Suppressor macrophage treated with lipopolysaccharide for 4 hours (primary cell): ENCODE results near the gene STAMBPL1.

Experiments used
- DNase-seq: peaks from one replicate; pipeline ENCODE4 v3.0.0-alpha.2; 2020

STAMBPL1 gene

GRCh38 chr10:88957381-88957780, 77.3 kb downstream of the STAMBPL1 start:
- DNase-seq: no peak

GRCh38 chr10:88958721-88959120, 78.7 kb downstream of the STAMBPL1 start:
- DNase-seq: no peak

GRCh38 chr10:88960802-88961201, 80.8 kb downstream of the STAMBPL1 start:
- DNase-seq: no peak

GRCh38 chr10:88961266-88961665, 81.2 kb downstream of the STAMBPL1 start:
- DNase-seq: no peak

GRCh38 chr10:88962336-88962735, 82.3 kb downstream of the STAMBPL1 start:
- DNase-seq: no peak

- DNase-seq: no peak
These were observed 83.3 kb downstream of the STAMBPL1 start for GRCh38 chr10:88963318-88963717.

GRCh38 chr10:88964360-88964759, 84.3 kb downstream of the STAMBPL1 start:
- no peak for DNase-seq

- DNase-seq: no peak
These were observed 84.9 kb downstream of the STAMBPL1 start for GRCh38 chr10:88964869-88965415.

- no peak for DNase-seq
These were observed 86.8 kb downstream of the STAMBPL1 start for GRCh38 chr10:88966797-88967196.

- DNase-seq: no peak
These were observed 88.3 kb downstream of the STAMBPL1 start for GRCh38 chr10:88968391-88968790.

GRCh38 chr10:88971221-88972061, 91.4 kb downstream of the STAMBPL1 start:
- DNase-seq: no peak
